ENCODE data around the gene LMO3. TPM values are rescaled to one million over a fixed set of nuclear protein-coding genes. Genes with fewer than 3 reads are reported as not detected.

The LMO3 gene
- total RNA-seq, 1 donor from 2014 or later = 127 TPM

GRCh38 chr12:16526693-16527092 is 79.3 kb downstream of the LMO3 start:
- H3K4me3 ChIP-seq = no peak overlapping the region
- intact Hi-C loops (cut with DNase I) = no loop called here
- no peak for DNase-seq

GRCh38 chr12:16524378-16524777 is 81.6 kb downstream of the LMO3 start:
- no peak for DNase-seq
- TF ChIP-seq, protein P1, sequence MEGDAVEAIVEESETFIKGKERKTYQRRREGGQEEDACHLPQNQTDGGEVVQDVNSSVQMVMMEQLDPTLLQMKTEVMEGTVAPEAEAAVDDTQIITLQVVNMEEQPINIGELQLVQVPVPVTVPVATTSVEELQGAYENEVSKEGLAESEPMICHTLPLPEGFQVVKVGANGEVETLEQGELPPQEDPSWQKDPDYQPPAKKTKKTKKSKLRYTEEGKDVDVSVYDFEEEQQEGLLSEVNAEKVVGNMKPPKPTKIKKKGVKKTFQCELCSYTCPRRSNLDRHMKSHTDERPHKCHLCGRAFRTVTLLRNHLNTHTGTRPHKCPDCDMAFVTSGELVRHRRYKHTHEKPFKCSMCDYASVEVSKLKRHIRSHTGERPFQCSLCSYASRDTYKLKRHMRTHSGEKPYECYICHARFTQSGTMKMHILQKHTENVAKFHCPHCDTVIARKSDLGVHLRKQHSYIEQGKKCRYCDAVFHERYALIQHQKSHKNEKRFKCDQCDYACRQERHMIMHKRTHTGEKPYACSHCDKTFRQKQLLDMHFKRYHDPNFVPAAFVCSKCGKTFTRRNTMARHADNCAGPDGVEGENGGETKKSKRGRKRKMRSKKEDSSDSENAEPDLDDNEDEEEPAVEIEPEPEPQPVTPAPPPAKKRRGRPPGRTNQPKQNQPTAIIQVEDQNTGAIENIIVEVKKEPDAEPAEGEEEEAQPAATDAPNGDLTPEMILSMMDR (IDR thresholded peaks at IDR 0.05) = no peak
- no peak for ATAC-seq
- Histone ChIP-seq H3K36me3 (no peaks in the 10 kb centered on the region), H3K9me3 (no peaks in the 10 kb centered on the region), H3K4me3 (no peak overlapping the region), H3K27me3 (ENCODE audit: low read depth) (no peaks in the 10 kb centered on the region), H3K27ac (no peak overlapping the region), H3K4me1 (no peaks in the 10 kb centered on the region)
- intact Hi-C loops (cut with DNase I) = no loop called here

More at GRCh38 chr12:16526693-16527092, 79.3 kb downstream of the LMO3 start:
- H3K27me3 ChIP-seq (ENCODE audit: low read depth) = no peaks in the 10 kb centered on the region
- H3K27ac ChIP-seq = no peak overlapping the region
- no peaks in the 10 kb centered on the region for H3K4me1 ChIP-seq
- no peaks in the 10 kb centered on the region for H3K9me3 ChIP-seq
- ATAC-seq = no peak
- H3K36me3 ChIP-seq = no peaks in the 10 kb centered on the region
- TF ChIP-seq, protein P1 (IDR thresholded peaks at IDR 0.05) = no peak

GRCh38 chr12:16523951-16524331 is 82.0 kb downstream of the LMO3 start:
- intact Hi-C loops (cut with DNase I) = no loop called here
- TF ChIP-seq, protein P1 (IDR thresholded peaks at IDR 0.05) = no peak
- no peak overlapping the region for H3K4me3 ChIP-seq
- DNase-seq = no peak
- H3K36me3 ChIP-seq = no peaks in the 10 kb centered on the region
- no peaks in the 10 kb centered on the region for H3K9me3 ChIP-seq
- no peak for ATAC-seq
- no peak overlapping the region for H3K27ac ChIP-seq
- no peaks in the 10 kb centered on the region for H3K27me3 ChIP-seq (ENCODE audit: low read depth)
- no peaks in the 10 kb centered on the region for H3K4me1 ChIP-seq

GRCh38 chr12:16523284-16523950 is 82.5 kb downstream of the LMO3 start:
- Histone ChIP-seq H3K9me3 (no peaks in the 10 kb centered on the region), H3K27me3 (ENCODE audit: low read depth) (no peaks in the 10 kb centered on the region), H3K4me3 (no peak overlapping the region), H3K36me3 (no peaks in the 10 kb centered on the region), H3K4me1 (no peaks in the 10 kb centered on the region), H3K27ac (no peak overlapping the region)
- intact Hi-C loops (cut with DNase I) = no loop called here
- TF ChIP-seq, protein P1 (IDR thresholded peaks at IDR 0.05) = no peak
- DNase-seq (no peak), ATAC-seq (no peak)

DNA sequence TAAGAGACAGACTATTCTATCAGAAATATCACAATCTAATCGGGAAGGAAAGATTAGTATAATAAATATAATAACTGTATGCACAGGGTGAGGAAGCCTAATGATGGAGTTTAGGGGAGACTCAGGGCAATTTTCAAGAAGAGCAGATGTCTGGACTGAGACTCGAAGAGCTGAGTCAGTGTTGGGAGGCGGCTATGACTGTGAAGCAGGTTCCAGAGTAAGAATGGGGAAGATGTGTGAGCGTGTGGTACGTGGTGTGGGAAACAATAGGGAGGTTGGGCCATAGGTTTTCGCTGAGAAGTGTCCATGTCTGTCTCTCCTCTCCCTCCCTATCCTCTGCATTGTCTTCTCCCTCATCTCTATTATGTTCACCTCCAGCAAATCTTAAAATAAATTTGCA is 85.6 kb downstream of the LMO3 start:
- DNase-seq (no peak), ATAC-seq (no peak)
- Histone ChIP-seq H3K9me3 (no peaks in the 10 kb centered on the region), H3K36me3 (no peaks in the 10 kb centered on the region), H3K27ac (no peak overlapping the region), H3K4me1 (no peaks in the 10 kb centered on the region), H3K4me3 (no peak overlapping the region), H3K27me3 (ENCODE audit: low read depth) (no peaks in the 10 kb centered on the region)
- intact Hi-C loops (cut with DNase I) = no loop called here
- TF ChIP-seq, protein P1 (IDR thresholded peaks at IDR 0.05) = no peak

Data from lower lobe of right lung (tissue), 2 donors.